SU-DHL-6 (cell line): ENCODE results near the gene MCF2.

Source experiments
- H2AFZ ChIP-seq: fragments of 200-600 bp; sonication (generic); 2 replicates; pipeline ENCODE4 v1.6.1; 2014; ENCODE audit warnings: low read depth, mild to moderate bottlenecking, moderate library complexity, mixed read lengths, antibody characterized with exemption, low read length; ENCODE audit not compliant: severe bottlenecking
- H3F3A ChIP-seq: fragments of 200-600 bp; shearing (Covaris generic); 2 replicates; pipeline ENCODE4 v1.6.0; 2016; ENCODE audit warnings: antibody characterized with exemption, mild to moderate bottlenecking; ENCODE audit not compliant: insufficient read depth
- H3K27ac ChIP-seq: fragments of 200-600 bp; sonication (generic); 2 replicates; pipeline ENCODE4 v1.5.1; 2016; ENCODE audit warnings: low read depth, mild to moderate bottlenecking, low read length, moderate library complexity, mixed read lengths
- H3K27me3 ChIP-seq: fragments of 200-600 bp; sonication (generic), shearing (Covaris generic); 2 replicates; pipeline ENCODE4 v1.6.0; 2014; ENCODE audit warnings: mild to moderate bottlenecking, low read length
- H3K36me3 ChIP-seq: fragments of 200-600 bp; sonication (generic); 2 replicates; pipeline ENCODE4 v1.6.1; 2014; ENCODE audit warnings: mild to moderate bottlenecking, low read length, mixed read lengths
- H3K4me2 ChIP-seq: fragments of 300-600, 200-600 bp; shearing (Covaris generic), sonication (generic); 2 replicates; pipeline ENCODE4 v1.6.0; 2014; ENCODE audit warnings: low read length, low read depth, mild to moderate bottlenecking; ENCODE audit not compliant: poor library complexity, severe bottlenecking
- H3K4me3 ChIP-seq: fragments of 200-600 bp; sonication (generic); 2 replicates; pipeline ENCODE4 v1.5.1; 2014; ENCODE audit warnings: antibody characterized with exemption, low read length, mild to moderate bottlenecking, mixed read lengths; ENCODE audit not compliant: insufficient read depth, poor library complexity, severe bottlenecking
- H3K79me2 ChIP-seq: fragments of 200-600 bp; sonication (generic); 2 replicates; pipeline ENCODE4 v1.6.1; 2014; ENCODE audit warnings: mild to moderate bottlenecking, low read length, moderate library complexity; ENCODE audit not compliant: insufficient read depth
- H3K9ac ChIP-seq: fragments of 200-600 bp; sonication (generic); 2 replicates; pipeline ENCODE4 v1.7.0; 2014; ENCODE audit warnings: mild to moderate bottlenecking, low read length
- H3K9me2 ChIP-seq: fragments of 200-600 bp; sonication (generic); replicated peaks from 2 replicates; pipeline ENCODE4 v1.6.1; 2014; ENCODE audit warnings: low read length; ENCODE audit not compliant: insufficient read depth
- H3K9me3 ChIP-seq: fragments of 200-600 bp; sonication (generic); 2 replicates; pipeline ENCODE4 v1.6.1; 2014; ENCODE audit warnings: low read length, mixed read lengths; ENCODE audit not compliant: insufficient read depth
- H4K20me1 ChIP-seq: fragments of 200-600 bp; sonication (generic); 2 replicates; pipeline ENCODE4 v1.6.1; 2014; ENCODE audit warnings: low read depth, mild to moderate bottlenecking, antibody characterized with exemption, low read length, moderate library complexity, mixed read lengths
- EZH2phosphoT487 ChIP-seq: fragments of 200-600 bp; sonication (generic), shearing (Covaris generic); conservative IDR thresholded peaks from 2 replicates; pipeline ENCODE4 v1.6.1; 2018; ENCODE audit warnings: mild to moderate bottlenecking, antibody characterized with exemption, low read length, moderate library complexity, mixed read lengths
- TF ChIP-seq, protein P1 (sequence below): fragments of 200-600 bp; sonication (generic); IDR thresholded peaks from one replicate; pipeline ENCODE4 v1.5.1; 2017; ENCODE audit warnings: antibody characterized with exemption, mild to moderate bottlenecking, low read length, moderate library complexity; ENCODE audit not compliant: insufficient read depth, poor library complexity, severe bottlenecking

Gene MCF2

DNA sequence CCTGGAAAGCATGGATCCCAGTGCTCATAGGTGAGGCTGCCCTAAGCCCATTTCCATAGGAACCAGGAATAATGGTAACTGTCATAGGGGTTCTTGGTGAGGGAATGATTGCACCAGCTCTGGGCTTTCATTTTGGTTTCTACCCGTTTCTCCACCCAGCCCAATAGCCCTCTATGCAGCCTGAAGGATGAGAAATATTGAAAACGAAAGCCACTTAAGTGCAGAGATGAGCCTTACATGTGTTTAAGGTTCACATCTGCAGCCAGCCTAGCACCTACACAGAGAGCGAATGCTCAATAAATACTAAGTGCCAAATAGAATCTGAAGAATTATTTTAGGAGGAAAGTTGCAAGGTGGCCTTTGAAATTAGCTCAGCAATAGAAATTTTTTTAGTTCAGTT is 60.4 kb downstream of the MCF2 start:
- H3K4me2 ChIP-seq = no peak overlapping the region
- H2AFZ ChIP-seq = no peak overlapping the region
- H3K4me3 ChIP-seq = no peak overlapping the region
- H4K20me1 ChIP-seq = no peaks in the 10 kb centered on the region
- no peaks in the 10 kb centered on the region for H3K9me2 ChIP-seq
- no peaks in the 10 kb centered on the region for H3K9me3 ChIP-seq
- H3F3A ChIP-seq = no peaks in the 10 kb centered on the region
- no peak overlapping the region for H3K9ac ChIP-seq
- H3K27ac ChIP-seq = no peak overlapping the region
- H3K36me3 ChIP-seq = no peaks in the 10 kb centered on the region
- no peak for TF ChIP-seq EZH2phosphoT487
- TF ChIP-seq, protein P1, sequence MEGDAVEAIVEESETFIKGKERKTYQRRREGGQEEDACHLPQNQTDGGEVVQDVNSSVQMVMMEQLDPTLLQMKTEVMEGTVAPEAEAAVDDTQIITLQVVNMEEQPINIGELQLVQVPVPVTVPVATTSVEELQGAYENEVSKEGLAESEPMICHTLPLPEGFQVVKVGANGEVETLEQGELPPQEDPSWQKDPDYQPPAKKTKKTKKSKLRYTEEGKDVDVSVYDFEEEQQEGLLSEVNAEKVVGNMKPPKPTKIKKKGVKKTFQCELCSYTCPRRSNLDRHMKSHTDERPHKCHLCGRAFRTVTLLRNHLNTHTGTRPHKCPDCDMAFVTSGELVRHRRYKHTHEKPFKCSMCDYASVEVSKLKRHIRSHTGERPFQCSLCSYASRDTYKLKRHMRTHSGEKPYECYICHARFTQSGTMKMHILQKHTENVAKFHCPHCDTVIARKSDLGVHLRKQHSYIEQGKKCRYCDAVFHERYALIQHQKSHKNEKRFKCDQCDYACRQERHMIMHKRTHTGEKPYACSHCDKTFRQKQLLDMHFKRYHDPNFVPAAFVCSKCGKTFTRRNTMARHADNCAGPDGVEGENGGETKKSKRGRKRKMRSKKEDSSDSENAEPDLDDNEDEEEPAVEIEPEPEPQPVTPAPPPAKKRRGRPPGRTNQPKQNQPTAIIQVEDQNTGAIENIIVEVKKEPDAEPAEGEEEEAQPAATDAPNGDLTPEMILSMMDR = no peak
- H3K79me2 ChIP-seq = no peaks in the 10 kb centered on the region
- no peaks in the 10 kb centered on the region for H3K27me3 ChIP-seq

DNA sequence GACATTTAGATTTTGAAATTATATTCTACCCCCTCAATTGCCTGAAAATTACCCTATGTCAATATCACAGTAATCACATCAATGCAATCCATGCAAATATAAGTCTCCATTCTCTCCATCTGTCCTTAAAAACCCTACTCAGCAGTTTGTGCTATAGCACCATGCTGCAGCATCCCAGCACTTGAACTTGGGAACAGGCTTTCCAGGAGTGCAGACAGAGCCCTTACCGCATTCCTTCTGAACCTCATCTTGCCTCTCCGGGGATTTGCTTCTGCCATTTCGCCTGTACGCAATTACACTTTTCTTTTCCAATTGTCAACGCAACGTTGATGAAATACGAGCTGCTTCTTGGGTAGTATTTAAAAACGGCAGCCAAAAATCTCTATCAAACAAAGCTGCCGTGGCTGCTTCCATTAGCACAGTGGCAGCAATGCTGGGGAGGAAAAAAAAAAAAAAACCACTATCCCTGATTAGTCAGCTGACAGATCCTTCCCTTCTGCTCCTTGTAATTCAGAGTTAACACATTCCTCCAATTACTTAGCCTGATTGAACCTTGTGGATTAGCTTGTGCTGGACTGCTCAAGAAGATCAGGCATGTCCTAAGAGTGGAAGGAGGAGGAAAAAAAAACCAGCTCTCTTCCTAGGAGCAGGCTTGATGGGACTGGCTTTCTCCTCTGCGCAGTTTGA is 65.6 kb downstream of the MCF2 start:
- no peak overlapping the region for H3K9ac ChIP-seq

DNA sequence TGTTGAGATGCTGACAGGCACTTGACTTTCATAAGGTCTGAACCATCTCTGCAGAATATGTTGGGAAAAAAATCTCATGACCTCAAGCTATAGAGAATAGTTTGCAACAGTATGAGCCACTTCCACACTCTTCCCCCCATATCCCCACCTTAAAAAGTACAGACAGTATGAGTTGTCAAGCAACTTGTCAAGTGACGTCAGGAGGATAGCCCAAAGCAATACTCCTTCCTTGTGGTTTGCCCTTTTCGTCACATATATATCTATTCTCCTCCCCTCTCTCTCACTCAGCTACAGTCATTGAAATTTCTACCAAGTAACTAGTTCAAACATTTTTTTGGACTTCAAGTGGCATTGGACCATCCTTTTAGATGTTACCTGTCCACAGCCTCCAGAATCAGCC is 67.7 kb downstream of the MCF2 start:
- H4K20me1 ChIP-seq = no peaks in the 10 kb centered on the region
- H3K27me3 ChIP-seq = no peaks in the 10 kb centered on the region
- H3K36me3 ChIP-seq = no peaks in the 10 kb centered on the region
- no peaks in the 10 kb centered on the region for H3K9me3 ChIP-seq
- TF ChIP-seq, protein P1 = no peak
- no peak for TF ChIP-seq EZH2phosphoT487
- H3K27ac ChIP-seq = no peak overlapping the region
- H3K79me2 ChIP-seq = no peaks in the 10 kb centered on the region
- H2AFZ ChIP-seq = no peak overlapping the region
- no peak overlapping the region for H3K4me2 ChIP-seq
- H3F3A ChIP-seq = no peaks in the 10 kb centered on the region
- H3K4me3 ChIP-seq = no peak overlapping the region
- no peaks in the 10 kb centered on the region for H3K9me2 ChIP-seq
- no peak overlapping the region for H3K9ac ChIP-seq

More for the DNA sequence above, 65.6 kb downstream of the MCF2 start:
- Histone ChIP-seq H3K9me2 (no peaks in the 10 kb centered on the region), H3K27ac (no peak overlapping the region), H3K9me3 (no peaks in the 10 kb centered on the region), H2AFZ (no peak overlapping the region), H3K79me2 (no peaks in the 10 kb centered on the region), H3K4me3 (no peak overlapping the region), H3F3A (no peaks in the 10 kb centered on the region), H3K36me3 (no peaks in the 10 kb centered on the region), H3K27me3 (no peaks in the 10 kb centered on the region), H3K4me2 (no peak overlapping the region), H4K20me1 (no peaks in the 10 kb centered on the region)
- TF ChIP-seq, protein P1 = no peak
- TF ChIP-seq EZH2phosphoT487 = no peak
